Renal pelvis (tissue), 12 donors: ENCODE results near the gene CTSH. TPM values are rescaled to one million over a fixed set of nuclear protein-coding genes. Genes with fewer than 3 reads are reported as not detected.
A peak's percentile ranks its signal among the peaks of the same experiment; 100 is the strongest.

Experiments used
- DNase-seq: peaks from one replicate; pipeline ENCODE4 v3.0.0-alpha.2; 2013
- long read RNA-seq, 16 experiments: transcript quantifications; one replicate each; lab custom pipeline, GENCODE V29; 2026
- polyA plus RNA-seq, 3 donors: library from polyadenylated mRNA; unstranded; fragments of 120-200 nt; gene quantifications; one replicate each; pipeline ENCODE4 v1.2.1, GENCODE V29; 2013; ENCODE audit not compliant: insufficient read length in 3 of 3

The CTSH gene
- polyA plus RNA-seq, result 100 to 1,000 TPM; 147 to 221 (median 195) TPM
- long read RNA-seq, donor 1, transcript CTSH-201 (12 exons, 2,190 nt), result major isoform, 48 of 74 reads
- long read RNA-seq, donor 1, partial matches to known transcripts, result 0 of 74 reads
- long read RNA-seq, donor 1, other reads (novel, unspliced or antisense), result 19 of 74 reads
- long read RNA-seq, donor 2, transcript CTSH-201 (12 exons, 2,190 nt), result major isoform, 37 of 56 reads
- long read RNA-seq, donor 2, partial matches to known transcripts, result 0 of 56 reads
- long read RNA-seq, donor 2, other reads (novel, unspliced or antisense), result 18 of 56 reads
- long read RNA-seq, donor 3, transcript CTSH-201 (12 exons, 2,190 nt), result major isoform, 31 of 60 reads
- long read RNA-seq, donor 3, transcript CTSH-211 (5 exons, 556 nt), result minor isoform, 6 of 60 reads
- long read RNA-seq, donor 3, partial matches to known transcripts, result 10 of 60 reads
- long read RNA-seq, donor 3, other reads (novel, unspliced or antisense), result 10 of 60 reads
- long read RNA-seq, donor 4, transcript CTSH-201 (12 exons, 2,190 nt), result major isoform, 43 of 71 reads
- long read RNA-seq, donor 4, partial matches to known transcripts, result 8 of 71 reads
- long read RNA-seq, donor 4, other reads (novel, unspliced or antisense), result 17 of 71 reads
- long read RNA-seq, donor 5, transcript CTSH-201 (12 exons, 2,190 nt), result major isoform, 31 of 38 reads
- long read RNA-seq, donor 5, partial matches to known transcripts, result 0 of 38 reads
- long read RNA-seq, donor 5, other reads (novel, unspliced or antisense), result 7 of 38 reads
- long read RNA-seq, donor 6, transcript CTSH-211 (5 exons, 556 nt), result minor isoform, 5 of 60 reads
- long read RNA-seq, donor 6, transcript CTSH-201 (12 exons, 2,190 nt), result major isoform, 39 of 60 reads
- long read RNA-seq, donor 6, partial matches to known transcripts, result 0 of 60 reads
- long read RNA-seq, donor 6, other reads (novel, unspliced or antisense), result 13 of 60 reads
- long read RNA-seq, donor 7, transcript CTSH-201 (12 exons, 2,190 nt), result major isoform, 36 of 57 reads
- long read RNA-seq, donor 7, transcript CTSH-211 (5 exons, 556 nt), result minor isoform, 5 of 57 reads
- long read RNA-seq, donor 7, partial matches to known transcripts, result 0 of 57 reads
- long read RNA-seq, donor 7, other reads (novel, unspliced or antisense), result 13 of 57 reads
- long read RNA-seq, donor 8, transcript CTSH-201 (12 exons, 2,190 nt), result major isoform, 12 of 21 reads
- long read RNA-seq, donor 8, partial matches to known transcripts, result 0 of 21 reads
- long read RNA-seq, donor 8, other reads (novel, unspliced or antisense), result 7 of 21 reads
- long read RNA-seq, donor 9, transcript CTSH-201 (12 exons, 2,190 nt), result major isoform, 66 of 88 reads
- long read RNA-seq, donor 9, transcript CTSH-204 (3 exons, 2,138 nt), result minor isoform, 6 of 88 reads
- long read RNA-seq, donor 9, partial matches to known transcripts, result 0 of 88 reads
- long read RNA-seq, donor 9, other reads (novel, unspliced or antisense), result 14 of 88 reads
- long read RNA-seq, donor 10, transcript CTSH-201 (12 exons, 2,190 nt), result major isoform, 21 of 34 reads
- long read RNA-seq, donor 10, partial matches to known transcripts, result 0 of 34 reads
- long read RNA-seq, donor 10, other reads (novel, unspliced or antisense), result 10 of 34 reads
- long read RNA-seq, donor 11, transcript CTSH-204 (3 exons, 2,138 nt), result minor isoform, 8 of 36 reads
- long read RNA-seq, donor 11, transcript CTSH-201 (12 exons, 2,190 nt), result major isoform, 19 of 36 reads
- long read RNA-seq, donor 11, partial matches to known transcripts, result 0 of 36 reads
- long read RNA-seq, donor 11, other reads (novel, unspliced or antisense), result 8 of 36 reads
- long read RNA-seq, donor 12, transcript CTSH-204 (3 exons, 2,138 nt), result minor isoform, 5 of 77 reads
- long read RNA-seq, donor 12, transcript CTSH-201 (12 exons, 2,190 nt), result major isoform, 58 of 77 reads
- long read RNA-seq, donor 12, partial matches to known transcripts, result 0 of 77 reads
- long read RNA-seq, donor 12, other reads (novel, unspliced or antisense), result 10 of 77 reads
- long read RNA-seq, donor 13, transcript CTSH-201 (12 exons, 2,190 nt), result major isoform, 31 of 42 reads
- long read RNA-seq, donor 13, transcript CTSH-211 (5 exons, 556 nt), result minor isoform, 5 of 42 reads
- long read RNA-seq, donor 13, partial matches to known transcripts, result 0 of 42 reads
- long read RNA-seq, donor 13, other reads (novel, unspliced or antisense), result 5 of 42 reads
- long read RNA-seq, donor 14, result 0 reads
- long read RNA-seq, donor 15, result 0 reads
- long read RNA-seq, donor 16, transcript CTSH-201 (12 exons, 2,190 nt), result major isoform, 43 of 69 reads
- long read RNA-seq, donor 16, partial matches to known transcripts, result 5 of 69 reads
- long read RNA-seq, donor 16, other reads (novel, unspliced or antisense), result 17 of 69 reads

- DNase-seq, result peak; percentile 76
Observed at GRCh38 chr15:78944669-78945407, at the start of gene CTSH. TSS of gene CTSH (minus strand) at chr15:78945046. CDS start at chr15:78944981, 65 bp downstream.

GRCh38 chr15:78993931-78994530 lies 49.2 kb upstream of the CTSH start:
- DNase-seq, result no peak

GRCh38 chr15:78993257-78993930 lies 48.5 kb upstream of the CTSH start:
- no peak for DNase-seq

- no peak for DNase-seq
Observed at GRCh38 chr15:78992416-78993256, 47.8 kb upstream of the CTSH start.

- no peak for DNase-seq
Observed at GRCh38 chr15:78991879-78992278, 47.0 kb upstream of the CTSH start.

- no peak for DNase-seq
Observed at GRCh38 chr15:78991476-78991875, 46.6 kb upstream of the CTSH start.

GRCh38 chr15:78990278-78990677 lies 45.4 kb upstream of the CTSH start:
- DNase-seq, result no peak

- DNase-seq, result no peak
Observed at GRCh38 chr15:78989701-78990240, 44.9 kb upstream of the CTSH start.

GRCh38 chr15:78988361-78988911 lies 43.6 kb upstream of the CTSH start:
- DNase-seq, result peak; percentile 66

- no peak for DNase-seq
Observed at GRCh38 chr15:78987556-78988360, 42.9 kb upstream of the CTSH start.

GRCh38 chr15:78985859-78986475 lies 41.1 kb upstream of the CTSH start:
- no peak for DNase-seq

GRCh38 chr15:78984041-78984440 lies 39.2 kb upstream of the CTSH start:
- no peak for DNase-seq

GRCh38 chr15:78983146-78983918 lies 38.5 kb upstream of the CTSH start:
- DNase-seq, result no peak

- no peak for DNase-seq
Observed at GRCh38 chr15:78982736-78983135, 37.9 kb upstream of the CTSH start.
